ENCODE results near the gene MMP26. TPM values are rescaled to one million over a fixed set of nuclear protein-coding genes. Genes with fewer than 3 reads are reported as not detected.

MMP26 gene
- not detected in 2 replicates for total RNA-seq

GRCh38 chr11:4704054-4704789 is at the start of gene MMP26:
TSS of gene MMP26 (plus strand) at chr11:4704784.

GRCh38 chr11:4697585-4697984 is 7.0 kb upstream of the MMP26 start, which contains the start of gene OR51E2:
TSS of gene OR51E2 (minus strand) at chr11:4697853. CDS start at chr11:4682711, 15,142 bp downstream.

Other genes starting within 250 kb of the MMP26 start
- not detected in 2 replicates for gene OR52K1, start 222.1 kb upstream of the MMP26 start, total RNA-seq
- not detected in 2 replicates for gene OR52M1, start 159.6 kb upstream of the MMP26 start, total RNA-seq
- not detected in 2 replicates for gene OR52I2, start 123.0 kb upstream of the MMP26 start, total RNA-seq
- gene OR52I1, start 110.7 kb upstream of the MMP26 start, total RNA-seq, result not detected in 2 replicates
- gene TRIM68, start 96.6 kb upstream of the MMP26 start, total RNA-seq, result 7.8 and 8.7 TPM in 2 replicates
- gene OR51D1, start 67.3 kb upstream of the MMP26 start, total RNA-seq, result not detected in 2 replicates
- not detected in 2 replicates for gene OR51E1, start 60.8 kb upstream of the MMP26 start, total RNA-seq
- gene OR51E2, start 6.9 kb upstream of the MMP26 start, total RNA-seq, result not detected in 2 replicates
- not detected in 2 replicates for gene OR51F1, start 65.2 kb downstream of the MMP26 start, total RNA-seq
- not detected in 2 replicates for gene OR52R1, start 99.6 kb downstream of the MMP26 start, total RNA-seq
- gene OR51F2, start 116.5 kb downstream of the MMP26 start, total RNA-seq, result not detected in 2 replicates
- not detected in 2 replicates for gene OR51S1, start 144.4 kb downstream of the MMP26 start, total RNA-seq
- gene OR51T1, start 177.1 kb downstream of the MMP26 start, total RNA-seq, result not detected in 2 replicates
- gene OR51A7, start 199.0 kb downstream of the MMP26 start, total RNA-seq, result not detected in 2 replicates
- gene OR51G2, start 214.6 kb downstream of the MMP26 start, total RNA-seq, result not detected in 2 replicates
- gene OR51G1, start 219.6 kb downstream of the MMP26 start, total RNA-seq, result not detected in 2 replicates
- gene OR51A4, start 242.8 kb downstream of the MMP26 start, total RNA-seq, result not detected in 2 replicates